Fibroblast of mammary gland (primary cell): ENCODE data around the gene ARFGEF2.
A peak's percentile ranks its signal among the peaks of the same experiment; 100 is the strongest.

Source experiments
- DNase-seq: peaks from one replicate; pipeline ENCODE4 v3.0.0-alpha.2; 2010; ENCODE audit warnings: low read depth
- H3K4me3 ChIP-seq: 2 replicates; pipeline ENCODE4 v1.5.1; 2011; ENCODE audit warnings: low read depth, mild to moderate bottlenecking, low read length, moderate library complexity; ENCODE audit not compliant: control insufficient read depth
- CTCF ChIP-seq: conservative IDR thresholded peaks from 2 replicates; pipeline ENCODE4 v1.5.1; 2011; ENCODE audit warnings: low read depth, low read length, inconsistent platforms; ENCODE audit not compliant: control insufficient read depth, insufficient read depth

Gene ARFGEF2

GRCh38 chr20:48951041-48951440, 29.5 kb downstream of the ARFGEF2 start:
- TF ChIP-seq CTCF: no peak

GRCh38 chr20:48951646-48952045, 30.1 kb downstream of the ARFGEF2 start:
- no peak overlapping the region for H3K4me3 ChIP-seq
- no peak for TF ChIP-seq CTCF
- DNase-seq: no peak

More at GRCh38 chr20:48951041-48951440, 29.5 kb downstream of the ARFGEF2 start:
- H3K4me3 ChIP-seq: no peak overlapping the region
- no peak for DNase-seq

- DNase-seq: no peak
- H3K4me3 ChIP-seq: no peak overlapping the region
- no peak for TF ChIP-seq CTCF
Measured at GRCh38 chr20:48952656-48953055, 31.1 kb downstream of the ARFGEF2 start.

GRCh38 chr20:48953653-48954052, 32.1 kb downstream of the ARFGEF2 start:
- H3K4me3 ChIP-seq: no peak overlapping the region
- DNase-seq: no peak
- no peak for TF ChIP-seq CTCF

GRCh38 chr20:48956052-48956451, 34.5 kb downstream of the ARFGEF2 start:
- no peak for DNase-seq
- no peak for TF ChIP-seq CTCF
- no peak overlapping the region for H3K4me3 ChIP-seq

GRCh38 chr20:48957053-48957481, 35.6 kb downstream of the ARFGEF2 start:
- peak; percentile 7 for DNase-seq
- no peak overlapping the region for H3K4me3 ChIP-seq
- TF ChIP-seq CTCF: no peak

GRCh38 chr20:48957533-48957932, 36.0 kb downstream of the ARFGEF2 start:
- no peak for DNase-seq
- no peak overlapping the region for H3K4me3 ChIP-seq
- no peak for TF ChIP-seq CTCF
